GM21390 (cell line): ENCODE data around the gene SHC2.
"Not testable (repeated sequence)": the region's sequence is repeated elsewhere in the genome, so short reads cannot be mapped to it uniquely, and the experiment has no call there.

Source experiments
- ATAC-seq: cut with Tn5 transposase; IDR thresholded peaks from one replicate; pipeline ENCODE4 v1.9.1; 2021; ENCODE audit not compliant: unreplicated experiment

SHC2 gene

DNA sequence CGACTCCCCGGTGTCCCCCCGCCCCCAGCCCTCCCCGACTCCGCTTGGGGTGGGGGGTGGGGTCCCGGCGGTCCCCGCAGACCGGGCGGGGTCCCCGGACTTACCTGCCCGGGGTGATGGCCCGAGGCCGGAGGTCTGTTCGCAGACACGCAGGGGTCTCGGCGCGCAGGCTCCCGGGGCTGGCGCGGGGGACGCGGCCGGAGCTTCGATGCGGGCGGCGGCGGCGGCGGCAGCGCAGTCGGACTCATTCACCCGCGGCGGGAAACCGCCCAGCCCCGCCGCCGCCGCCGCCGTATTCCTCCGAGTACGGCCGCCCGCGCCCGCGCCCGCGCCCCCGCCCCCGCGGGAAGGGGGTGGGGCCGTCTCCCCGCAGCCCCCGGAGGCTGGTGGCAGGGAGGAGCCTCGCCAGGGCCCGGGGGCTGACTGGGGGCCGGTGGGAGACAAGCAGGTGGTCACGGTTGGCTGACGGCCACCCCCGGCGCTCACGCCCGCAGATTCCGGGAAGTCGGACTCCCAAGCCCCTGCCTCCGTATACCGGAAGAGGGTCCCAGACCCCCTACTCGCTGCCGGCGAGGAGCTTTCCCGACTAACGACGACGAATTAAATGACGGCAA is 51.8 kb downstream of the SHC2 start, which contains the start of gene C2CD4C:
C2CD4C (minus strand) TSS at position 246 of the 614 bp plus-strand sequence. CDS start 786 bp downstream, outside the sequence.
- no peak for ATAC-seq

DNA sequence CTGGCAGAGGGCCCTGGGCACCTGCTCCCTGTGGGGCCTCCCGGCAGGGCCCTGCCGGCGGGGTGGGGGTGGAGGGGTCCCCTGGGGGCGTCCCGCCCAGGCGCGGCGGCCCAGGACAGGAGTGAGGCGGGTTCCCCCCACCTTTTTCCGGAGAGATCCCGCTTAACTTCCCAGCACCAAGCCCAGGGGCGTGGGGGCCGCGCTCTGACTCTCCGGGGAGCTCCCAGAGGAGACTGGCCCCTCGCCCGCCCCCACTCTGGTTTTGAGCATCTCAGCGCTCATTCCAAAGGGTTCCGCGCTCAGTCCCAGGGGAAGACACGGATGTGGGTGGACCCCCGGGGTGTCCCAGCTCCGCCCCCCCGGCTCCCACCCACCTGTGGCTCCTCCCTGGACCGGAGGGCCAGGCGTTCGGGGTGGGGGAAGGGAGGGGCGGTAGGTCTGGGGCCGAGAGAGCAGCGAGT is 52.4 kb downstream of the SHC2 start:
- ATAC-seq = no peak

DNA sequence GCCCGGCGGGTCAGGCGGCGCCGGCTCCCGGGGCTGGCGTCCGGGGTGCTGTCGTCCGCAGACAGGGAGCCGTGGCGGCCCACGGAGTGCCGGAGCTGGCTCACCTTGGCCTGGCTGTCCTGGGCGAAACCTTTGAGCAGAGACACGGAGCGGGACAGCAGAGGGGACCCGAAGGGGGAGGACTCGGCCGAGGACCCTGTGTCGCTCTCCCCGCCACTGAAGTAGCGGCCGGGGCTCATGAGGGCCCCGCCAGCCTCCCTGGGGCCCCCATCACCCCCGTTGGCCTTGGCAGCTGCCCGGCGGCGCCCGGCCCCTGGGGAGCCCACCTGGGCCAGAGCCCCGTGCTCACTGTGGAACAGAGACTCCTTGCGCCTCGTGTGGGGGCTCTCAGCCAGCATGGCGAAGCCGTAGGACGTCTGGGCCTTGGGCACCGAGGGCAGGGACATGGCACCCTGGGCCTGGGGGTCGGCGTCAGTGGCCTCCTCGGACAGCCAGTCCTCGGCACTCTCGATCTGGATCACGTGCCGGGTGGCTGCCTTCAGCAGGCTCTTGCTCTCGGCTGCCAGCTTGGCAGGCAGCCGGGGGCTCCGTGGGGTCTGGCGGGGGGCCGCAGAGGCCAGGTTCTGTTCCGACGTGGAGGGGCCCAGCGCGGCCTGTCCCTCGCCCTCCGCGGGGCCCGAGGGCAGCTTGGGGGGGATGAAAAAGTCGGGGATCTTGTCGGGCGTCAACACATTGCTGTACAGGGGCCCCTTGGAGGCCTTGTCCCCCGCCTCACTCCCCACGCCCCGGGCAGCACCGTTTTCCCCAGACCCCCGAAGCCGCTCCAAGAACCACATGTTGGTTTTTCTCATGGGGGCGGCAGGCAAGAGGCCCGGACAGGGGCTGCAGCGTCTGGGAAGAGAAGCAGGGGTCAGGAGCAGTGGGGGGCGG is 53.1 kb downstream of the SHC2 start:
- no peak for ATAC-seq

DNA sequence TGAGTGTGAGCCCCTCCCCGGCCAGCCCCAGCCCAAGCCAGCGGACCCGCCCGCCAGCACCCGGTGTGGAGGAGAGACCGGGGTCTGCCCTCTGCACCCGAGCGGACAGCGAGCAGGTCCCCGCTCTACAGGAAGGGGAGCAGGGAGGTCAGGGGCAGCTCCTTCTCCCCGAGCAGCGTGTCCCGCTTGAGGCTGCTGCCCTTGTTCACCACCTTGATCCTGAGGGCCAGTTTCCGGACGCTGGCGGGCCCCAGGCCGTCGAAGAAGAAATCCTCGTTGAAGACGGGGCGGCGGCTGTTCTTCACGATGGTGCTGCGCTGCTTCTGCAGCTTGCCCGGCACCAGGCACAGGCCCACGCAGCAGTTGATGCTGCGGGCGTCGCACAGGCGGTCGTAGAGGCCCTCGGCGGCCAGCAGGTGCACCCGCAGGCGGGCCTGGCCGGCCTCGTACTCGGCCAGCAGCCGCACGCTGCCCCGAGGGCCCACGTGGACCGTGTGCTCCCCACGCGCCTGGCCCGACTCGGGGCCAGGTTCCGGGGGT is 53.8 kb downstream of the SHC2 start:
- ATAC-seq = no peak

DNA sequence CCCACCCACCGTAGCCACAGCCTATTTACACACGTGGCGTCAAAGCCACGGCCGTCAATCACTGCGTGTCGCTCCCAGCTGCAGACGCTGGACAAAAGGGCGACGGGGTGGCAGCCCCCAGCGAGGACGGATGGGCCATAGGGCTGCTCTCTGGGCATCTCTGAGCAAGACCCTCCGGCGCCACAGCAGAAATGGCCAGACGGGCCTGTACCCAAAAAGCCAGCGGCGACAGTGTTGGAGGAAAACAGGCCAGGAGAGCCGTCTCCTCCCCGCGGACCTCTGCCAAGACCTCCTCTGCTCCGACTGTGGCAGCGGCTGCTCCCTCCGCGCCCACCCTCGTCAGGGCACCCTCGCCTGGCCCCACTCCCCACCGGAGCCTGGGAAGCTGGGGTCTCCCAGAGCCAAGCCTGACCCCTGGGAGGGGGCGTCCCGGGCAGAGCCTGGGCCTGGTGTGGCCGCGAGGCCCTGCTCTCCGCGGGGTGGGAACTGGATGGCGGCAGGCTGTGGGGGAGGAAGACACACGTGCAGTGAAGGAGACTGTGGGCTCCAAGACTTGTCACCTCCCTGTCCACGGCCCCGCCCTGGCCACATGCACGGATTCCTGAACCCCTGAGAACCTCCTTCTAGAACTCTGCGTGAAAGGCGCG is 54.6 kb downstream of the SHC2 start:
- no peak for ATAC-seq

DNA sequence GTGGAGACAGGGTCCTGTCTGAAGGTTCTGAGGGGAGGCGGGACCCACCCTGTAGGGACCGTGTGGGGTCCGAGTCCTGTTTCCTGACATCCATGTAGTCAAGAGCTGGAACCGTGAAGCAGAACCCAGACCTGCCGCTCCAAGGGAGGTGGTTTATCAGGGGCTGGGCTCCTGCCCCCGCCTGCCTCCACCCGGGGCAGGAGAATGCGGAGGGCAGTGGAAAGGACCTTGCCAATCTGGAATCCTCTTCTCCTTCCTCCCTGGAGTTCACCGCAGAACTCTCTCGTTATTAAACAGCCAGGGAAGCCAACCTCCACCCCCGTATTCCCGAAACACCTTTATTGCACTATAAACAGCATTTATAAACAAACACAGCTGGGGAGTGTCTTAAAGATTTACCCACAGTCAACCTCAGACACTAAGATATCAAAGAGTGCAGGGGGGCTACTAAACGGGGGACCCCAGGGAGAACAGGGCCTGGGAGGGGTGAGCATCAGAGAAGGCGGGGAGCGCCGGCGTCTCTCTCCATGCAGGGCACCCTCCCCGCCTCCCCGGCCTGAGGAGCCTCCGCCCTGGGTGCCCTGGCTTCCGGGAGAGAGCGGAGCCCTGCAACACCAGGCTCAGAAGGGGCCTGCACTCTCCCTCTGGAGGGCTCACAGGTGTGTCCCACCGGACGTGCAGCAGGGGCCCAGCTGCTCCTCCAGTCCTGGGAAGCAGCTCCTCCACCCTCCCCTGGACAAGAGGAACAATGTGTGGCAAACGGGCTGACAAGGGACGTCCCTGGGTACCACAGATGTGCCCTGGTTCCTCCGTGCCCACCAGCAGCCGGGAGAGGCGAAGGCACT is 55.5 kb downstream of the SHC2 start:
- no peak for ATAC-seq

DNA sequence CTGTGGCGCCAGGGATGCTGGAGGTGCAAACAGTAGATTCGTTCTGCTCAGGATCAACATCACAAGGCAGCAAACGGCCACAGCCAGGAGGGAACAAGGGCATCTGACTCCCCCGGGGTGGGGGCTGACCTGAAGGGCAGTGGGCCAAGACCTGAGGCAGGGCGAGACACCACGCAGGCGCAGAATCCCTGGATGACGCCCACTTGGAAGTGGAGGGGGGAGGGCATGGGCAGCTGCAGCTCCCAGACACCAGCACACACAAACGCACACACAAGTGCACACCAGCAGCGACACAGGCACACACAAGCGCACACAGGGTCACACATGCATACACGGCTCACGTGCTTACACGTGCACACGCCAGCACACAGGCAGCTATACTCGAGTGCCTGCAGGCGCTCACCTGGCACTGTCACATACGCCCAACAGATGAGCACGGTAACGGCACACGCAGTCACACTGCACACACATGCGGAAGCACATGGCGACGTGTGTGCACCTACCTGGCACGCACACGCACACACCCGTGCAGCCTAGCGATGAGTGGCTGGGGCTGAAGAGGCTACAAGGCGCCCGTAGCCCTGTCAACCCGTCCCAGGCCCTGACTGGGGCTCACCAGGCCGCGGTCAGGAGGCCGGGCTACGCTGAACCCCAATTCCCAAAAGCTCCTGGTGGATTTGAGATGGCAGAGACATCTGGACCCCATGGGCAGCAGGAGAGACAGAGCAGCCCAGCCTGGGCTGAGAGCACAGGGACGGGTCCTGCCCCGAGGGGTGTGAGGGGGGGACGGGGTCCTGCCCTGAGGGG is 57.4 kb downstream of the SHC2 start:
- no peak for ATAC-seq

DNA sequence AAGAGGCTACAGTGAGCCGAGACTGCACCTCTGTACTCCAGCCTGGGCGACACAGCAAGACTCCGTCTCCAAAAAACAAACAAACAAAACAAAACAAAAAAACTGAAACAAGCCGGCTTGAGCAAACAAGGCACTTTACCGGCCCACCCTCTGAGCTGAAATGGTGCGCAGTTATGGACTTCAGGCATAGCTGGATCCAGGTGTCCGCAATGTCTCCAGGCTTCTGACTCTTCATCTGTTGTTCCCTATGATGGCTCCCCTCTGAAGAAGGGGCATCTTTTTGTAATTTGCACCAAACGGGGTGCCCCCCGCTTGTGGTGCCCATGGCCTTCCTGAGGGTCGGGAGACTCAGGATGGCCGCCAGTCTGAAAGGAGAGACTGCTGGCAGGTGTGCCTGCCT is 58.0 kb downstream of the SHC2 start:
- ATAC-seq = no peak

DNA sequence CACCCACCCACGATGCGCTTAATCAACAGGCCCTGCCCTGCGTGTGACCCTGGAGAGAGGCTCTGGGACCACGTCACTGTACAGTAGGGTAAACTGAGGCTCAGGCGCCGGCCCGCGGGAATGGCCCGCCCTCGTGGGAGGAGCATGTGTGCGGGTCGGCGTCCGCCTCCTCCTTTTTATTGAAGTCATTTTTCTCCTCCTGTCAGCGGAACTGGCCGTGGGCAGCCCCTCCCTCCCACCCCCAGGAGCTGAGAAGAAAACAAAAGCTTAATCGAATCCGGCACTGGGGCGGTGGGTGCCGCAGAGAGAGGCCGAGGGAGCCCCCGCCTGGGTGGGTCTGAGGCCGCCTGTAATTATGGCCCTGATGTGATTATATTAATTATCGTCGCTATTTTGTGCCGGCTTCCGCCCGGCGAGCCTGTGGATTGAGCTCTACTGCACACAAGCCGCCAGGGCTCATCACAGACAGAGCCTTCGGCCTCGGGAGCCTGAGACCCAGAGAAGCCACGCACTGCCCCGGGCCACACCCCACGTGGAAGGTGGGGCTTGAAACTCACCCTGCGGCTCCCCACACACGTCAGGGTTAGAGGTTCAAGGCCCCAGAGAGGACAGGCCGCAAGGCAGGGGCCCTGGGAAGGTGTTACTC is 58.8 kb downstream of the SHC2 start:
- ATAC-seq = no peak

DNA sequence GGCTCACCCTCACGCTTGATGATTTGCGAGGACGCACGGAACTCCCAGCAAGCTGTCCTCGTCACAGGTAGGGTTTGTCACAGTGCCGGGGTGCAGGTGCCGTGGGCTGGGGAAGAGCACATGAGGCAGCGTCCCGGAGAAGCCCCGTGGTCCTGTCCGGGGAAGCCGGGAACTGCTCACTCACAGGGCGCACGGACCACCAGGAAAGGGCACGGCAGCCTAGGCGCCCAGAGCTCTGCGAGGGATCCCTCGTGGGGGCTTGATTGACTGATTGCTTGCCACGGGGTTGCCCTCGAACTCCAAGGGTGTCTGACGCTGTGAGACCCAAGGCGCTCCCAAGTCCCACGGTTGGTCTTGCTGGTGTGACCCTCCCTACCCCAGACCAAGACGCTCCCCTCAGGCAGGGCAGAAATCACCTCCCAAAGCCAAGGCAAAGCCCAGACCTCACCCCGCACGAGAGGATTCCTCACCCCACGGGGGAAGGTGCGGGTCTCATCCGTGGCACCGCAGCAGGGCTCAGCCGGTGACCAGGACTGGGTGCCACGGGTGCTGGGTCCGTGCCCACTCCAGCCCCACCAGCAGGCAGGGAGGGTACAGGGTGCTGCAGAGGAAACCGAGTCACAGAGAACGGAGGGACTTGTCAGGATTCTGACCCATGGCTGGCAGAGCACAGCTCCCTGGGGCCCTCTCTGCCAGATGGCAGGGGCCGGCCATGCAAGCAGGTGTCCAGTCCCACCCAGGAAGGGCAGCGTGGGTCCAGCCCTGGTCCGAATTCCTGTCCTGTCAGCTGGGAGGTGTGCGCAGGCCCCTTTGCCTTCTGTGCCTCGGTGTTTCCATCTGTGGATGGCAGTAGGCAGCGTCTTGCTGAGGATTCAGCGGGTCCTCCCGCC is 59.6 kb downstream of the SHC2 start:
- ATAC-seq = no peak

DNA sequence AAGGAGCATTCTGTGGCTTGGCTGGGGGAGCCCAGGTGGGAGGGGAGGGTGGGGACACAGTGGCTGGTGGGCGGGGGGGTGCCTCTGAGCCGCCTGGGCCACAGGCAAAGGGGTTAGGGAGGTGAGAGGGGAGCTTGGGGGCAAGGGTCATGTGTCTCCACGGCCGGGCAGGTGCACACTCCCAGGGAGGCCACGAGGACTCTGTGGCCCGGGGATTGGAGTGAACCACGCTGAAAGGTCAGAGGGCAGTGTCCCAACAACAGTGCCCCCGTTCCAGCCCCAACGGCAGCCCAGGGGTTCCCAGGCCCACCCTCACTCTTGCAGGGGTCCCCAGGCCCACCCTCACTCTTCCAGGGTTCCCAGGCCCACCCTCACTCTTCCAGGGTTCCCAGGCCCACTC is 61.5 kb downstream of the SHC2 start:
- ATAC-seq = no peak

DNA sequence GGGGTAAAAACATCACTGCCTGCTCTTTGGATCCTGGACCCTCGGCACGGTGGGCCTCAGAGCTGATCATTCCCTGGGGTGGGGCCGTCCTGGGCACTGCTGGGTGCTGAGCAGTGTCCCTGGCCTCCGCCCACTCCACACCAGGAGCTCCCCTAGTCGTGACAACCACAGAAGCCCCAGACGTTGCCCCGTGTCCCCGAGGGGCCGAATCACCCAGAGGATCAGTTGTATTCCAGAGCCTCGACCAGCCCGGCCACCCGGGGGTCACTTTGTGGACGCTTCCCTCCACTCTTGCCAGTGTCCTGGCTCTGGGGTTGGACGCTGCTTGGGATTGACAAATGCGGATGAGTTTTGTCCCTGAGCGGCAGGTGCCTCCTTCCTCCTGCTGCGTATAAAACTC is 62.1 kb downstream of the SHC2 start:
- no peak for ATAC-seq

DNA sequence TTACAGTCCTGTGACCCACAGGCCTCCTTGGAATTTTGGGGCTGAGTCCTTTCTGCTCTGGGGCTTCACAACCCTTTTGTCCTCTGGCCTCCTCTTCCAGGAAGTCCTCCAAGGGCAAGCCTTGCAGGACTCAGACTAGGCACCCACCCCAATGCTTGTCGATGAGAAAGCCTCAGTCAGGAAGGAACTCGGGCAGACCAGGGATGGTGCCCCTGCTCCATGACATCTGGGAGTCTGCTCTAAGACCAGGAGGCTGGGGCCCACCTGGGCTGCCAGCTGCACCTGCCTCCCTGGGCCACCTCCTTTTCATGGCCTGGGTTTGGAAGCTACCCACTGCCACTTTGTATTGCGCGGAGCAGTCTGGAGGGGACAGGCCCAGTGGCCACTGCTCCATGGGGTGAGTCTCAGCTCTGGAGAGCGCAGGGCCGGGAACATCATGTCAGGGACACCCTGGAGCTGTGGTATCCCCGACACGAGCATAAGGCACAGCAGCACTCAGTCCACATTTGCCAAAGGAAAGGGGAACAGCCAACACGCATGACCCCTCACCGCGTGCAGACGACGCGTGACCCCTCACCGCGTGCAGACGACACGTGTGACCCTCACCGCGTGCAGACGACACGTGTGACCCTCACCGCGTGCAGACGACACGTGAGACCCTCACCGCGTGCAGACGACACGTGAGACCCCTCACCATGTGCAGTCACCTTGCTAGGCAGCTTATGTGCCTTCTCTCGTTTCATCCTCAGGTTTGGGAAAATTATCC is 62.7 kb downstream of the SHC2 start:
- no peak for ATAC-seq

DNA sequence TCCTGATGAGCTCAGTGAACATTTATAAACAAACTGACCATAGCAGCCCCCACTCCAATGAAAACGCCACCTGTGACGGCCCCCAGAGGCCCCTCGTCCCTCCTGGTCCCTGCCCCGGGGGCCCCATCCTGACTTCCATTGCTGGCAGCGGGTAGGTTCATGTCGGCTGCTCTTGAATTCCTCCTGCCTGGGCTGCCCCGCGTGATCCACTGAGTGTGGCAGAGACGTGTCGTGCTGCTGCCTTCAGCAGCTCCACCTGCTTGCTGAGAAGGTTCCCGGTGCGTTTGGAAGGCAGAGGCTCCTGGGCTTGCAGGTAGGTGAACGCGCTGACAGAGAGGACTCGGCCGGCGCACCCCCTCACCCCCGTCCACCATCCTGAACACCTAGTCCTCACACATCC is 63.5 kb downstream of the SHC2 start:
- no peak for ATAC-seq

DNA sequence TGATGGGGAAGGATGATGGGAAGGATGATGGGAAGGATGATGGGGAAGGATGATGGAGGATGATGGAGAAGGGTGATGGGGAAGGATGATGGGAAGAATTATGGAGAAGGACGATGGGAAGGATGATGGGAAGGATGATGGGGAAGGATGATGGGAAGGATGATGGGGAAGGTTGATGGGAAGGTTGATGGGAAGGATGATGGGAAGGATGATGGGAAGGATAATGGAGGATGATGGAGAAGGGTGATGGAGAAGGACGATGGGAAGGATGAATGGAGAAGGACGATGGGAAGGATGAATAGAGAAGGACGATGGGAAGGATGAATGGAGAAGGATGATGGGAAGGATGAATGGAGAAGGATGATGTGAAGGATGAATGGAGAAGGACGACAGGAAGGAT is 65.4 kb downstream of the SHC2 start:
- ATAC-seq = no peak

DNA sequence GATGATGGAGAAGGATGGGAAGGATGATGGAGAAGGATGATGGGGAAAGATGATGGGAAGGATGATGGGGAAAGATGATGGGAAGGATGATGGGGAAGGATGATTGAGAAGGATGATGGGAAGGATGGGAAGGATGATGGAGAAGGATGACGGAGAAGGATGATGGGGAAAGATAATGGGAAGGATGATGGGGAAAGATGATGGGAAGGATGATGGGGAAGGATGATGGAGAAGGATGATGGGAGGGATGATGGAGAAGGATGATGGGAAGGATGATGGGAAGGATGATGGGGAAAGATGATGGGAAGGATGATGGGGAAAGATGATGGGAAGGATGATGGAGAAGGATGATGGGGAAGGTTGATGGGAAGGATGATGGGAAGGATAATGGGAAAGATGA is 66.0 kb downstream of the SHC2 start:
- ATAC-seq = not testable (repeated sequence)

DNA sequence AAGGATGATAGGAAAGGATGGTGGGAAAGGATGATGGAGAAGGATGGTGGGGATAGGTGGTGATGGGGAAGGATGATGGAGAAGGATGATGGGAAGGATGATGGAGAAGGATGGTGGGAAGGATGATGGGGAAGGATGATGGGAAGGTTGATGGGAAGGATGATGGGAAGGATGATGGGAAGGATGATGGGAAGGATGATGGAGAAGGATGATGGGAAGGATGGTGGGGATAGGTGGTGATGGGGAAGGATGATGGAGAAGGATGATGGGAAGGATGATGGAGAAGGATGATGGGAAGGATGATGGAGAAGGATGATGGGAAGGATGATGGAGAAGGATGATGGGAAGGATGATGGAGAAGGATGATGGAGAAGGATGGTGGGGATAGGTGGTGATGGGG is 67.3 kb downstream of the SHC2 start:
- not testable (repeated sequence) for ATAC-seq
